HG03025 (cell line): ENCODE data around the gene RREB1.

Source experiments
- ATAC-seq: cut with Tn5 transposase; IDR thresholded peaks from one replicate; pipeline ENCODE4 v1.9.1; 2021; ENCODE audit warnings: mild to moderate bottlenecking, moderate library complexity; ENCODE audit not compliant: unreplicated experiment, low FRiP score

RREB1 gene, protein sequence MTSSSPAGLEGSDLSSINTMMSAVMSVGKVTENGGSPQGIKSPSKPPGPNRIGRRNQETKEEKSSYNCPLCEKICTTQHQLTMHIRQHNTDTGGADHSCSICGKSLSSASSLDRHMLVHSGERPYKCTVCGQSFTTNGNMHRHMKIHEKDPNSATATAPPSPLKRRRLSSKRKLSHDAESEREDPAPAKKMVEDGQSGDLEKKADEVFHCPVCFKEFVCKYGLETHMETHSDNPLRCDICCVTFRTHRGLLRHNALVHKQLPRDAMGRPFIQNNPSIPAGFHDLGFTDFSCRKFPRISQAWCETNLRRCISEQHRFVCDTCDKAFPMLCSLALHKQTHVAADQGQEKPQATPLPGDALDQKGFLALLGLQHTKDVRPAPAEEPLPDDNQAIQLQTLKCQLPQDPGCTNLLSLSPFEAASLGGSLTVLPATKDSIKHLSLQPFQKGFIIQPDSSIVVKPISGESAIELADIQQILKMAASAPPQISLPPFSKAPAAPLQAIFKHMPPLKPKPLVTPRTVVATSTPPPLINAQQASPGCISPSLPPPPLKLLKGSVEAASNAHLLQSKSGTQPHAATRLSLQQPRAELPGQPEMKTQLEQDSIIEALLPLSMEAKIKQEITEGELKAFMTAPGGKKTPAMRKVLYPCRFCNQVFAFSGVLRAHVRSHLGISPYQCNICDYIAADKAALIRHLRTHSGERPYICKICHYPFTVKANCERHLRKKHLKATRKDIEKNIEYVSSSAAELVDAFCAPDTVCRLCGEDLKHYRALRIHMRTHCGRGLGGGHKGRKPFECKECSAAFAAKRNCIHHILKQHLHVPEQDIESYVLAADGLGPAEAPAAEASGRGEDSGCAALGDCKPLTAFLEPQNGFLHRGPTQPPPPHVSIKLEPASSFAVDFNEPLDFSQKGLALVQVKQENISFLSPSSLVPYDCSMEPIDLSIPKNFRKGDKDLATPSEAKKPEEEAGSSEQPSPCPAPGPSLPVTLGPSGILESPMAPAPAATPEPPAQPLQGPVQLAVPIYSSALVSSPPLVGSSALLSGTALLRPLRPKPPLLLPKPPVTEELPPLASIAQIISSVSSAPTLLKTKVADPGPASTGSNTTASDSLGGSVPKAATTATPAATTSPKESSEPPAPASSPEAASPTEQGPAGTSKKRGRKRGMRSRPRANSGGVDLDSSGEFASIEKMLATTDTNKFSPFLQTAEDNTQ (N-terminal part only)

DNA sequence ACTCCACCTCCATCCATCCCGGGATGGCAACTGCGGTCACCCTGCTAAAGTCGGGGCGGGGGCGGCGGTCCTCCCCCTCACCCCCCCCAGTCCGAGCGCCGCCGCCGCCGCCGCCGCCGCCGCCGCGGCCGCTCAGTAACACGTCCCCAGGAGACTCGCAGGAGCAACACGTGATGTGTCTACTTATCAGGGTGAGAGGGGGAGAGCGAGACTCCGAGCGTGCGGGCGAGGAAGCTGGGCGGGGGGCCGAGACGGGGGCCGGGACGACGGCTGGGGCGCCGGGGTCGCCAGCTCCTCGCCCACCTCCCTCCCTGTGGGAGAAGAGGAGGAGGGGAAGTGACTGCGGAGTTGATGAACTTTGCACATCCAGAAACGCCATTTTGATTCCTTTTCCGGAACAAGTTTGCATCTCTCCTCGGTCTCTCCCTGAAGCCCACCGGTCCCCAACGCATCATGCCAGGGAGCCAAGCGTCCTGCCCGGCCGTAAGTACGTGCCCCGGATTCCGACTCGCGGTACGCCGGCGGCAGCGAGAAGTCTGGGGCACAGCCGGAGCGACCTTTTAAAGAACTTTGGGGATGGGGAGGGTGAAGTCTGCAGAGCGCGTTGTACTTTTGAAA, at the start of gene RREB1:
TSS of gene RREB1 (plus strand) at position 384 of the 618 bp plus-strand sequence. CDS start 73,951 bp downstream, outside the sequence.
- ATAC-seq, result peak; percentile 56

DNA sequence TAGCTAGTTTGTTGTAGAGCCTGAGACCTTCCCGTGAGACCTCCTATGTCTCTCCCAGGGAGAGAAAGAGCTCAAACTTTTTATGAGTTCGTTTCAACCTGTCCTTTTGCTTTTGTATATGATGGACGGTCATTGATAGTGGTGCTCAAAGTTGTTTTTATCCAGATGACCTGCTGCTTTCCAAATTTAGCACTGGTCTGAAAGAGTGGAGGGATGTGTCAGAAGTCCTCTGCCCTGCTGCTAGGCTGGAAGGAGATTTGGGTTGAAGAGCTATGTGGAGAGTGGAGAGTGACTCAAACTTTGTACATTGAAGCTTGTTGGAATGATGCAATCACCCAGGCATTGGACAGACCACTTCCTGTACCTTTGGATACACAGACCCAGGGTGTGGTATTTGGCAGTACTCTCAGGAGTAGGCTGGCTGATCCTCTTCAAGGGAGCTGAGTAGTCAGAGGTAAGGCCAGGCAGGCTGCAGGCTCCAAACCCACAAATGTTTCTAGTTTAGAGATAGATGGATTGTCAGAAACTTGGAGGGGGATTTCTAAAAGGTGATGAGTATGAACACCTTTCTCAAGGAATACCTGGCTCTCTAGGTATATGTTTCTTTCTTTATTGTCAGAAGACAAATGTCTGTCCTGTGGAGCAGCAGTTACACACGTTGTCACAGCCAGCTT, 49.4 kb upstream of the RREB1 start:
- ATAC-seq, result no peak

DNA sequence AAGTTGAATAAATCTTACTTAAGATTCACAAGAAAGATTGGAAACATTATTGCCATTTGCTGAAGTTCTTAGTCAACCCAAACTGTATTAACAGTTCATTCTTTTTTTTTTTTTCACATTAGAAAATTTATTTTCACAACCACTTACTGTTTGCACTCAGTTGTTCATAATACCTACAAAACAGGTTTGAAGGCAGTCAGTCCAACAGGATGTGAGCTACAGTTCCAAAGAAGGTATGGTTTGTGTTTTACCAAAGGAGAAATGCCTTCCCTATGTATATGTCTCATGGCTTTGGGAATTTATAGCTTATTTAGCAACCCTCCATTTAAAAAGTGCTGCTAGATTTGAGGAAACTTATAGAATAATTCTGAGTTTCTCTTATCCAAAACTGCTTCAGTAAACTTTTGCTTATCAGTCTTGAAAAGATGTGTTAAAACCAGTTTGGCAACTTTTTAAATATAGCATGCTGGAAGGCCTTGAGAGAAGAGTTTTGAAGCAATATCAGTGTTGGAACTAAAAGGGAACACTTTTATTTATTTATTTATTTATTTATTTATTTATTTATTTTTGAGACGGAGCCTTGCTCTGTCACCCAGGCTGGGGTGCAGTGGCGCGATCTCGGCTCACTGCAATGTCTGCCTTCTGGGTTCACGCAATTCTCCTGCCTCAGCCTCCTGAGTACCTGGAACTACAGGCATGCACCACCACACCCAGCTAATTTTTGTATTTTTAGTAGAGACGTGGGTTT, 46.8 kb upstream of the RREB1 start:
- ATAC-seq, result no peak

DNA sequence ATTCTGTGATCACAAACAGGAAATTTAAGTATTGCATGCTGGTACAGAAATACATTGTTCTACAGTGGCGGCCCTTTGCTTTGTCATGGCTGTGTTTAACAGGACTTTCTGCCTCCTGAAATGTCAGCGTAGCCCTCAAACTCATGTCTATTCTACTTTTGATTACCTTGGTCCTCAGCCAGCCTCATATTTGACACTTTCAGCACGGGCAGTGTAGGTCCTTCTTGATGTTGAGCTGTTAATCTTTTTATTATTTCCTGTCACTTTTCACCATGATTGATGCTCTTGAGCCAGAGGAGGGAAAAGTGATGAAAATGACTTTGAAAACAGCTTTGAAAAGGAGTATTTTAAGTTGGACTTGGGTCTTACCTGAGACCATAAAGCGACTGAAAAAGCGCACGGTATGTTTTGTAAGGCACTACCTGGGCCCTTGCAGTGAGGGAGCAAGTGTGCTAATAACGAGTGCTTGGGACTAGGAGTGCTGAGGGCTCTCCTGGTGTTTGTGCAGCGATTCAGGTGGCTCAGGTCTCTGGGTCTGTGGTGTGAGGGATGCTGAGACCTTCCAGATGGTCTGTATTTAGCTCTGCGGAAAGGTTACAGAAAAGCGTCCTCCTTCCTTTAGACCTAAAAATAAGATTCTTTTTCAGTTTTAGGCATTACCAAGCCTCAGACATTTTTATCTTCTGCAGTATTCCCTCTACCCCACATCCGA, 45.2 kb upstream of the RREB1 start:
- no peak for ATAC-seq

DNA sequence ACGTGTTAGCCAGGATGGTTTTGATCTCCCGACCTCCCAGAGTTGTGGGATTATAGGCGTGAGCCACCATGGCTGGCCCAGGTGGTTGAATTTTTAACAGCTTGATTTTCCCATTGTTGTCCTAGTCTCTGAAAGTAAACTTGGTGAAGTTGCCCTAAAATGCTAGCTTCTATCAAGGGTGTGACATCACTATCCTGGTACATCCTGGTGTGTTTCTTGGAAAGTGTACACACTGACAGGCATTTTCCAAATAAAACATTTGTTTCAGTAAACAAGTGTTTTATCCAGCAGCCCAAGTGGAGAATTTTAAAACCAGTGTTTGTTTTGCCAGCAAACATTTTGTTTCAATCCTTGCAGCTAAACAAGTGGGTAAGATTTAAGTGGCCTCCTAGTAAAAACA, 40.5 kb upstream of the RREB1 start:
- no peak for ATAC-seq

DNA sequence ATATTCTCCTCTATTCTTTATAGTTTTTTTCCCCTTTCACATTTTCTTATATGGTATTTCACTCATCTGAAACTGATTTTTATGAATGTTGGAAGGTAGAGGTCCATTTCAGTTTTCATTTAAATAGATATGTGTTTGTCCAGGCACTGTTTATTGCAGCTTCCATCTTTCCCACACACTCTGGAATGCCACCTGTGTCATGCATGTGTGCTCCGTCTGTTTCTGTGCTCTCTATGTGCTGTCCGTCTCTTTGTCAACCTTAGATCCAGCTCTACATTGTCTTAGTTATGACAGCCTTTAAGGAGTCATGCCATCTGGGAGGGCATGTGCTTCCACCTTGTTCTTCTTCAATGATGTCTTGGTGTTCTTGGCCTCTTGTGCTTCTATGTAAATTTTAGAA, 36.4 kb upstream of the RREB1 start:
- no peak for ATAC-seq

DNA sequence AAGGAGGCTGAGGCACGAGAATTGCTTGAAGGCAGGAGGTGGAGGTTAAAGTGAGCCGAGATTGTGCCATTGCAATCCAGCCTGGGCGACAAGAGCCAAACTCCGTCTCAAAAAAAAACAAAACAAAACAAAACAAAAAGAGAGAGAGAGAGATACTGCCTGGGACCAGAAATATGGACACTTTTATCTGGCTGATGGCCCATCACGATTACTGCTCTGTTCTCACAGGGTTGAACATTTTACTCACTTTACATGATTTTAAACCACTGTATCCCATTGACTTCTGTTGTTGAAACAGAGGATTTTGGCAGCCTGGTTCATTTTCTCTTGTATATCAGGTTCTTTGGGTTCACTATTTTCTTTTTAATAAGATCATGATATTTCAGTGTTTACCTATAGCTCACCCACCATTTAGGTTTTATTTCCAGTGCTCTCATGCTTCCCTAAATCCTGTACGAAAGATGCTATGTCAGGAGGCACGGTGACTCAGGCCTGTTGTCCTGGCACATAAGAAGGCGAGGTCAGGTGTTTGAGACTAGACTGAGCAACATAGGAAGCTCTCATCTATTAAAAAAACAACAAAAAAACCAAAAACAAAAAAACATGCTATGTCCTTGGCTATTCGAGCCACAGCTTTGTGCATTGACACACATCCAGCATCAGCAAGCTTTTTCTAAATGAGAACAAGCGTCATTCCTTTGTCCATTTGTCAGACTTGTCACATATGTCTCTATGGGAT, 34.5 kb upstream of the RREB1 start:
- peak; percentile 17 for ATAC-seq

DNA sequence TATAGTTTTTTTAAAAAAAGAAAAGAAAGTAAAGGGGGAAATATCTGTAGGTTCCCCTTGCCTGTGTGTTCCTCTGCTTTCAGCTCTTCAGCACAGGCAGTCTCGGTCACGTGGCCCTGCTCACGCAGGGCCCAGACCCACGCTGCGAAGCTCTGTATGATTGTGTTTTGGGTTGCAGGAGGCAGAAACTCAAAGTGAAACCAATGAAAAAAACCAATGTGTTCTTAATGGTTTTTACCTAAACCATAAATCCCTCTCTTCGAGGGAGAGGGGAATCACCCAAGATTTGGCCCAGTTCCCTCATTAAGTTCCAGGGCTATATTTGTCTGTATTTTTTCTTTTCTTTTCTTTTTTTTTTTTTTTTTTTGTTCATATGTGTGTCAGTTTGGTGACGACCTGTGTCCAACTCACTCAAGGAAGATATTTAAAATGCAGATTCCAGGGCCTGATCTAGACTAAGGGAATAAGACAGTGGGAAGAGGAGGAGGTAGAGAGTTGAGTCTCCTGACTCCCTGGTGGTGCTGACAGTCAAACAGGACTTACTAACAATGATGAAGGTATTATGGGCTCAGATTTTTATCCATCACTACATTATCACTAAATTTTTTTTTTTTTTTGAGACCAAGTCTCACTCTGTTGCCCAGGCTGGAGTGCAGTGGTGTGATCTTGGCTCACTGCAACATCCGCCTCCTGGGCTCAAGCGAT, 33.8 kb upstream of the RREB1 start:
- peak; percentile 84 for ATAC-seq

DNA sequence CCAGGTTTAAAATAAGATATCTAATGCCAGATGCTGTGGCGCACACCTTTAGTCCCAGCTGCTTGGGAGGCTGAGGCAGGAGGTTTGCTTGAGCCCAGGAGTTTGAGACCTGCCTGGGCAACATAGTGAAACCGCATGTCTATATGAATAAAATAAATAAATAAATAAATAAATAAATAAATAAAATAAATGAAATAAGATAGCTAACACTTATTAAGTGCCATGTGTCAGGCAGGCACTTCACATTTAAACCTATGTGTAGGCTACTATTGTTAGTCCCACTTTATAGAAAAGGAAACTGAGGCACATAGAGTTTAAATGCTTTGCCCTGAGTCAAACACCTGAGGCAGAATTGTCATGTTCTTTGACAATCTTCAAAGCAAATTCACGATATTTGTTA, 32.9 kb upstream of the RREB1 start:
- no peak for ATAC-seq

DNA sequence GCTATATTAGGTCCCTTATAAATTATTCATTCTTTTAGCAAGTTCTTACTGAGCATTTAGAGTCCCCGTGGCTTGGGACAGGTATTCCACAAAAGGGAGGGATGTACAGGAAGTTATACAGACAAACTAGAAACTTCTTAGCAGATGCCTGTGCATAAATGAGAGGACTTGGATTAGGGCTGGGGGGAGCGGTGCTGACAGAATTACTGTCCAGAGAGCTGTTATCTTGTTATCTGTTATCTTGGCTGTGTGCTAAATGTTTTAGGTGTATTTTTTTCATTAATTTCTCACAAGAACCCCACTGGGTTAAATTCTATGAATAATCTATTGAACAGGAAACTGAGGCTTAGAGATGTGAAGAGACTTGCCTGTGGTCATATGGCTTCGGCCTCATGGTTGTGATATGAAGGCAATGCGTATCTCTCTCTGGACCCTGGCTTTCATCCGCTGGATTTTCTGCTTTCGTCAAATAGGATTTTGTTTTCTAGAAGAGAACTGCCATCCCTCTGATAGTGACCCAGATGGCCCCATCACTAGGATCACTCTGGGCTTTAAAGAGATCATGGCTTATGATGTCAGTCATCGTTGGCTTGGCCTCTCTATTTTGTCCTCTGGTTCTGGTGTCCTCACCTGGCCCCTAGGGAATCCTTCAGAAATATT, 32.3 kb upstream of the RREB1 start:
- no peak for ATAC-seq

DNA sequence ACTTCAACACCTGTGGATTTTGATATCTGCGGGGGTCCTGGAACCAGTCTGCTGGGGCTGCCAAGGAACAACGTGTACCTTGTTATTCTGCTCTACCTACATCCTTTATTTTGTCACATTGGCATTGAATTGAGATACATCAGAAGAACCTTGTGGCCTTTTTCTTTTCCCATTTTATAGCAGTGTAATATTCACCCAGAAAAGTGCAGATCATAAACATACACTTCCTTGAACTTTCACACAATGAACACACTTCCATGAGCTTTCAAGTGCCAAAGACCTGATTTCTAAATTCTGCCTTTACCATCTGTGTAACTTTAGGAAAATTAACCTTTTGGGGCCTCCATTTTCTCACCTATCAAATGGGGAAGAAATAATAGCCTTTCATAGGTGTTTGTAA, 29.9 kb upstream of the RREB1 start:
- no peak for ATAC-seq

DNA sequence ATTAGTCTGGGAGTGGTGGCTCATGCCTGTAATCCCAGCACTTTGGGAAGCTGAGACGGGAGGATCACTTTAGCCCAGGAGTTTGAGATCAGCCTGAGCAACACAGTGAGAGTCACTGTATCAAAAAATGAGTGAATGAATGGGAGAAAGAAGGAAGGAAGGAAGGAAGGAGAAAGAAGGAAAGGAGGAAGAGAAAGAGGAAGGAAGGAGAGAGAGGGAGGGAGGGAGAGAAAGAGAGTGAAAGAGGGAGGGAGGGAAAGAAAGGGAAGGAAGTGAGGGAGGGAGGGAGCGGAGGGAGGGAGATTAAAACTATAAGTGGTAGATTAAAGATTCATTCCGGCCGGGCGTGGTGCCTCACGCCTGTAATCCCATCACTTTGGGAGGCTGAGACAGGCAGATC, 28.9 kb upstream of the RREB1 start:
- no peak for ATAC-seq

DNA sequence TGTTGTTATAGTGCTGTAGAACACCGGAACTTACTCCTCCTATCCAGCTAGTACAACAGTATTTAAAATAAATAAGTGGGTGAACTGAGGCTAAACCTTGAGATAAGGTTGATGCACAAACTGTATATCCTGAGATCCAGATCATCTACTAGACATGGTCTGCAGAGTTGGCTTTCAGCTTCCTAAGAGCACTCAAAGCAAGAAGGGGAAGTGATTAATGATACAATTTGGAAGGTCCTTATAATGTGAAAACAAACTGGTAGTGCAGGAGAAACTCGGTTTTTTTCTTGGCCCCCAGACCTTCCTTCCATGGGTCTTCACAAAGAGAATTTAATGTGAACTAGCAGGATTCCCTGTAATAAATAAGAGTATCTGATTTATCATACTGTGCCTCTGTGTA, 27.4 kb upstream of the RREB1 start:
- ATAC-seq, result no peak

DNA sequence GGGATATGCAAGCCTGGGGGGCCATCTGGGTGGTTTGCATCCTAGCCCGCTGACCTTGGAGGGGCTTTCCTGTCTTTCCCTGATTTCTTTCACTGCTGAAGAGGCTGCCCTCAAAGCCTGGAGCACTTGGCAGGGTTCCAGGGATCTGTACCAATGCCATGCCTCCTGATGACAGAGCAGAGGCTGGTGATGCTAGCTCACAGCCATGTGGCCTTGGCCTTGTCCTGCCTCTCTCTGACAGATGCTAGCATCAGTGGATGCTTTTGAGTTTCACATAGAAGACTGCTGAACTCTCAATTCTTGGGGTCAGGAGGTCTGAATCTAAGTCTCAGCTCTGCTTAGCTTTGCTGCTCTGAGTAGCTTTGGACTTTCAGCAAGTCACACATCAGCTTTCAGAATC, 21.9 kb upstream of the RREB1 start:
- peak; percentile 48 for ATAC-seq

DNA sequence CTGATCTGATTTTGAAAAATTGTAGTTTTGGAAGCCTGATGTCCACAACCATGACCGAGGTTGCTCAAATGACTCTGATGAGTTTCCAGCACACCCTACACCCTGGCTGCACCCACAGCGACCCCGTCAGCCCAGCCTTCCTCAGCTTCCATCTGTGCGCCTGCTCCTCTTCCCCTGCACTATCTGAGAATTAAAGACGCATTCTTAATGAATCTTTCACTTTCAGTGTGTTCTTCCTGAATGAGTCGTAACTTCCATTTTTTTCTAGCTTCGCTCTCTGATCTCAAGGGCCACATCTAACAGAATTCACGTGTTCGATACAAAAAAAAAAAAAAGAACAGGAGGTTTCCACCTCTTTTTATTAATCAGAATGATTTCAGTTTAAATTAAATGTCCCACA, 21.3 kb upstream of the RREB1 start:
- ATAC-seq, result peak; percentile 55

DNA sequence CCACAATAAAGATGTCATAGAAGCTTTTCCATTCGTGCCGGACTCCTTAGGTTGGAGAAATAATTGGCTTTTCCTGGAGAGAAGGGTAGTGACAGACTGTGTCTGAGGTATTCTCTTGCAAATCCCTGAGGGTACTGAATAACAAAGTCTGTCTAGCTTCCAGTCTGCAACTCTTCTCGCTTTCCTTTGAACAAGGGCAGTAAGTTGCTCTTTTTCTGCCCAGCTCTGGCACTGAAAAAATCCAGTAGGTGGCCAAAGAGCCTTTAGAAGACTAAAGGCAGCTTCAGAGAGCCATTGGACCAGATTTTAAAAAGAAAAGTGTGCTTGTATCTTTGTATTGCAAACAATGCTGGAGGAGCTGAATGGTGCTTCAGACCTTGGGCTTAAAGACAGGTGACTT, 20.7 kb upstream of the RREB1 start:
- ATAC-seq, result no peak

DNA sequence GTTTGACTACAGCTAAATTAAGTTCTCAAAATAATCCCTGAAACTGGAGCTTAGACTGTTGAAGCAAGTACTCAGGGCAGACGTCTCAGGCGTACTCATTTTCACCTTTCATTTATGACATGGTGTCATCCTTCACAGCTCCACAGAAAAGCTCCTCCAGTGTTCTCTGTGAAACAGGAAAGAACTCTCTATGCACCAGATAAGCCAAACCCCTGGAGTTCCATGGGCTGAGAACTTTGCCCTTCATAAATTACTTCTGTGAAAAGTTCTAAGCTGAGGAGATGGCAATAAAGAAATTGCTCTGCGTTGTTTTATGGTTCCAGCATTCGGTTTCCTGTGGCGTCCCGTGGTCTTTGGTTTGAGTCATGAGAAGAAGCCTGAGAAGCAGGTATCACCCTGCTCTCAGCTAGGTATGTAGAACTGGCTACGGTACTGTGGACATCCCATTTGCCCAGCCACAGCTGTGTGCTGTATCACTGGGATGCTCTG, 20.2 kb upstream of the RREB1 start:
- ATAC-seq, result no peak
